Measurements from ENCODE around the gene KRT36.
A peak's percentile ranks its signal among the peaks of the same experiment; 100 is the strongest.

Gene KRT36

DNA sequence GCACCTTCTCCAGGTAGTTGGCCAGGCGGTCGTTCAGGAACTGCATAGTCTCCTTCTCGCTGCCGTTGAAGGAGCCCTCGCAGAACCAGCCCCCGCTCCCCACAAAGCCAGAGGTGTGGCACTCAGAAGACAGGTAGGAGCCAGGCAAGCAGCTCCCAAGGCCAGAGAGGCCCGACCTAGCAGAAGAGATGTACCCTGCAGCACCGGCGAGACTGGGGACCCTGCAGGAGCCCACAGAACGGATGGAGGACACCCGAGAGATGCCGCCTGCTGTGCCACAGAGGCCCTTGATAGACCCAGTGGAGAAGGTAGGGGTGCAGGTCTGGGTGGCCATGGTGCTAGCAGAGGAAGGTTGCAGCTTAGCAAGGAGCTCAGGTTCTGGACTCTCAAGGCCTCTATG is at the start of gene KRT36:
KRT36 (minus strand) TSS at position 380 of the 400 bp plus-strand sequence; CDS start at position 334, 46 bp downstream.
- DNase-seq (ENCODE audit: low read depth), result no peak

DNA sequence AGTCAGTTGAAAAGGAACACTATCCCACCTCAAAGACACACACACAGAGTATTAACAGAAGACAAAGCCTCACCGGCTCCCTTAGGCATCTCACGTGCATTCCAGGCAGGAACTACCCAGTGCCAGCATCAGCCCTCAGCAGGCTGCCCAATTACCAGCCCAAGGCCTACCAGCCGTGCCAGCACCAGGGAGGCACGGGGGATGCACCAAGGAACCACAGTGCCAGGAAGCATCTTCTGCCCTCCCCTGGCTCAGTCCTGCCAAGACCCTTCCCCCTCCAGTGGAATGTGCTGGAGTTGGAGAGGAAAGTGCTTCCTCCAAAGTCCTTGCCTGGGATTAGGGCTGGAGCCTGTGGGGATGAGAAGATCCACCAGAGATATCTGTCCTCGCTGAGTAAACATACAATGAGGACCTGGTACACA is 49.4 kb upstream of the KRT36 start:
- DNase-seq (ENCODE audit: low read depth), result no peak

DNA sequence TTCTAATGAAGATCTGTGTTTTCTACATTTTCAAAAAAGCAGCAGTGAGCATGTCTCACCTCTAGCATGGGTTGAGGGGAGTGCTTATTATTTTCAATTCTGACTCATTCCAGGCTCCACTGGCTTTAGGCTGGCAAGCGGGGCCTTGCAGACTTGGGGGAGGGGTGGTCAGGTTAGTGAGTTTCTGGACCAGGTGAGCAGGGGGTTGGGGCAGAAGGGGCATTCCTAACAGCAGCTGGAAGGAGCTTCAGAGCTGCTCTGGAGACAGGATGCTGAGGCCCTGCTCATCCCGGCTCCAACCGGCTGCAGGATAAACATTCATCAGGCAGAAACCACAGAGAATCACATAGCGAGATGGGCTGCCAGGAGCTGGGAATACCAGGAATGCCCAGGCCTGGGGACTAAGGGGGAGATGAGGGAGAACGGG is 48.9 kb upstream of the KRT36 start:
- DNase-seq (ENCODE audit: low read depth), result no peak

DNA sequence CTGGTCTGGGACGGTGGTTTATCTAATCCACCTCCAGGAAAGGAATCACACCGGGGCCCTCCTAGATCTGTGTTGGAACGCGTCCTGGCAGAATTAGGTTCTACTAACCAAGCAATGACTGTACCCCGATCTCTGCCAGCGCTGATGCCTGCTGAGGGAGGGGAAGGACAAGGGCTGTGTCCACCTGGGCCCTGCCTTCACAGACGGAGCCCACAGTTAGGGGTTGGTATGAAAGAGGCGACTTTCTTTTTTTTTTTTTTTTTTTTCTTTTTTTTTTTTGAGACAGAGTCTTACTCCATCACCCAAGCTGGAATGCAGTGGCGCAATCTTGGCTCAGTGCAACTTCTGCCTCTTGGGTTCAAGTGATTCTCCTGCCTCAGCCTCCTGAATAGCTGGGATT is 48.3 kb upstream of the KRT36 start:
- DNase-seq (ENCODE audit: low read depth), result no peak

DNA sequence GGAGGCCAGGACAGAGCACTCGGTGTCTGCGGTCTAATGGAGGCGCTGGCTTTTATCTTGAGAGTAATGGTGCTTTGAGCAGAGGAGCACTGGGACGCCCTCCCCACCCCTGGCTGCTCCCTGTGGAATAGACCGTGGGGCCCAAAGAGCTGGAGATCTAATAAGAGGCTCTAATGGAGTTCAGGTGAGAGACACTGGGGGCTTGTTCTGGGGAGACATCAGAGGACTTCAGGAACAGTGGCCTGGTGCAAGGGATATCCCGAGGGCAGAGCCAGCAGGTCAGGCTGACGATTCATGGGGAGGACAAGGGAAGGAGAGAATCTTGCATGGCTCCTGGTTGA is 47.9 kb upstream of the KRT36 start:
- DNase-seq (ENCODE audit: low read depth), result no peak

DNA sequence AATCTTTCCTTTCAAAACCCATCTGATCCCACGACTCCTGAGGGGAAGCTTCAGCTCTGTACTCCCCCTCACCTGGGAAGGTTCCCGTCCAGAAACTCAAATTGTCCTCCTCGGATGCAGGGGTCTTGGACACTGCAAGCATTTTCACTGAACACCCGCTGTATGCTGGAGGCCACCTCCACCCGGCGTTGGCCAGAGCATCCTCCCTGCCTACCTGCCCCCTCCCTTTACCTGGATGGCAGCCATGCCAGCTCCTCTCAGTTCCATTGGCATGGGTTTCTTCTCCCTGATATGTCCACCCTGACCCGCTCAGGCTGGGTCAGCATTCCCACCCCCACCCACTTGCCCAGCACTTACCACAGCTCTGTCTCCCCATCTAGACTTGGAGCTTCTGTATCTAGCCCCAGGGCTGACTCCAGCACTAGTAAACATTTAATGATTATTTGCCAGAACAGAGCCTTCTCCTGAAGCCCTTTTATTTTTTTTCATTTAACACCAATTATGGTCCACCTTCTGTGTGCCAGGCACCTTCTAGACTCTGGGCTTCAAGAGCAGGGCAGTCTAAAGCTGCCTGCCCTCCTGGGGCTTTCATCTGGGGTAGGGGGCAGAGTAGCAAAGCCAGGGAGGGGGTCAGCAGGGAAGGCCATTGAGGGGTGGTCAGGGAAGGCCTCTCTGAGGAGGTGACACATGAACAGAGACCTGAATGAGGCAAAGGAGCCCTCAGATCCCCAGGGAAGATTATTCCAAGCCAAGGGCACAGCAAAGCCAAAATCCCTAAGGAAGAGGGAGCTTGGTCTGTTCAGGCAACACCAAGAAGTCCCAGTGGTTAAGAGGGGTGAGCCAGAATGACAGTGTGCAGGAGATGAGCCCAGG is 47.3 kb upstream of the KRT36 start:
- DNase-seq (ENCODE audit: low read depth), result no peak

DNA sequence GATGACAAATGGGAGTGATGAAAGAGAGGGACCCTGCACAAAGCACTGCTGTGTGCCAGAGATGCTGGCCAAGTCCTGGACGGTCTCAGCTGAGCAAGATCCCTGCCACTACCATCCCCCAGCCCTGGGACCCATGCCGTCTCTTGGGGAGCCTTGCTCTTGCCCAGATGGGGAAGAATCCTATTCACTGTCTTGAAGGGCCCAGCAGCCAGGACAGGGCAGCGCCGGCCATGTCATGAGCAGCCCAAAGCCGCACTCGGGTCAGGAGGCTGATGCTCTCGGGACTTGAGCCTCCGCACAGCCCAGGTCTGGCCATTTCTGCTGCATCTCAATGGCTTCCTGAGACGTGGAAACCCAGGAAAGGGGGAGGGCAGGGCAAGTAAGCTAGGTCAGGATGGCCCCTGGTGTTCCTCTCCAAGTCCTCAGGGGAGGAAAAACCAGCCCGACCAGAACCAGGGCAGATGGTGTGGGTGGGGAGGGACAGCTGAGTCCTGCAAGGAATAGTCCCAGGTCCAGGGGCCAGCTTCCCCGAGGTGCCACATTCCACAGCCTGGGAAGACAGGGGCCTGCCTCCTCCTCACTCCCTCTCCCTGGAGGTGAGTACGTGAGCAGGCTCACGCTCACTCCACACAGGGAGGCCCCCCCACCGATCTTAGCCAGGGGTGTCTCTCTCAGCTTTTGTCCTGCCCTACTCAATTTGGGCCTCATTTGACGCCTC is 46.2 kb upstream of the KRT36 start:
- DNase-seq (ENCODE audit: low read depth), result no peak

DNA sequence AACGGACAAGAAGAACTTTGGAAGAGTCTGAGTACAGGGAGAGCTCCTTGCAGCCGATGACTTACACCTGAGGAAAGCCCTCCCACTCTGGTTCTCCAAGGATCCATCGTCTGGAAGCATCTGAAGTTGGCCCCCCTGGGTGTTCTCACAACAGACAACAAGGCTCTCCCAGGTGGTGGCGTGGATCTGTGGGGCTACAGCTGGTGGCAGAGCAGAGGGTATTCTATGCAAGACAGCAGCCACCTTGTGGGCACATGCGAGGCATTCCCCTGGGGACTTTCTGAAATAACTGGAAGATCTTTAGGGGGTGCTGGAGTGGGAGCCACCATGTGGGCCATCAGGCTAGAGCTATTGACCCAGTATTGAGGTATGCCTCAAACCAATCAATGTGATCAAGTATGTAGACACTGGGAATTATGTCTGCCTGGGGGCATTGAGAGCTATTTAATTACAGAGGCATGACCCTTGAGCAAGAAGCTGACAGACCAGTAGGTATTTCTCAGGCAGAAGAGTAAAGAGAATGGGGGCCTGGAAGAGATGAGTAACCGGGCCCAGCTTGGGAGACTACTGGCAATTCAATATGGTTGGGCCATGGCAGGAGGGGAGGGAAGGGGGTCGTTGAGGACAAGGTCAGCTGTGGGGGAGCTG is 45.3 kb upstream of the KRT36 start:
- DNase-seq (ENCODE audit: low read depth), result no peak

DNA sequence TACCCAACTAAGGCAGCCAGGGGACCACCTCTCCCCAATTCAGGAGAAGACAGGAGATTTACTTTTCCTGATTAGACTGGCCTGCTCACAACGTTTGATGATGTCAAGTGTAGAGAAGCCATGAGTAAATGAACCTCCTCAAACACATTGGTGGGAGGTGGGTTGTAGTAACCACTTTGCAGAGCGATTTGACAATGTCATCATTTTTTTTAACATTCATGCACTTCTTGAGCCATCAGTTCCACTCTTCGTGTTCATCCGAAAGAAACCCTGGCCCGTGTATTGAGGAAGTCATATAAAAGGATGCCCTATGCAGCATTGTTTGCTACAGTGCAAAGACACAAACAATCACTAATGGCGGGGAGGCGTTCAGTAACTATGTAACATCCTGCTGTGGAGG is 43.9 kb upstream of the KRT36 start:
- no peak for DNase-seq (ENCODE audit: low read depth)

GRCh38 chr17:41532947-41533570 is 43.3 kb upstream of the KRT36 start:
- no peak for DNase-seq (ENCODE audit: low read depth)

- DNase-seq (ENCODE audit: low read depth), result no peak
Observed at GRCh38 chr17:41531993-41532392, 42.3 kb upstream of the KRT36 start.

- peak; percentile 76 for DNase-seq (ENCODE audit: low read depth)
Observed at GRCh38 chr17:41530062-41531048, 40.6 kb upstream of the KRT36 start.

- DNase-seq (ENCODE audit: low read depth), result no peak
Observed at GRCh38 chr17:41529491-41529915, 39.8 kb upstream of the KRT36 start.

DNA sequence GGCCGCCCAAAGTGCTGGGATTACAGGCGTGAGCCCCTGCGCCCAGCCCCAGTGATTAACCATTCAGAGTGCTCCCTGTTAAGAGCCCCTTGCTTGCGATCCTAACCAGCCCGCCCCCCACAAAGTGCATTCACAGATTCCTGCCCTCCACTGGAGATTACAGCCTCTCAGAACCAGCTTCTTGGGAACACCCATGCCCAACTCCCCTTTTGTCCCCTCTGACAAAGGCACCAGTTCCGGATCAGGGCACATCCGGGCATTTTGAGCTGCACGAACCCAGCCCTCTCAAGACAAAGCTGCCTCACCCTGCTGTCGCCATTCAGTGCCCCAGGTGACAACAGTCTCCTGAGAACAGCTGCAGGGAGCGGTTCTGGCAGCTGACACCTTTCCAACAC is 39.2 kb upstream of the KRT36 start:
- DNase-seq (ENCODE audit: low read depth), result no peak

DNA sequence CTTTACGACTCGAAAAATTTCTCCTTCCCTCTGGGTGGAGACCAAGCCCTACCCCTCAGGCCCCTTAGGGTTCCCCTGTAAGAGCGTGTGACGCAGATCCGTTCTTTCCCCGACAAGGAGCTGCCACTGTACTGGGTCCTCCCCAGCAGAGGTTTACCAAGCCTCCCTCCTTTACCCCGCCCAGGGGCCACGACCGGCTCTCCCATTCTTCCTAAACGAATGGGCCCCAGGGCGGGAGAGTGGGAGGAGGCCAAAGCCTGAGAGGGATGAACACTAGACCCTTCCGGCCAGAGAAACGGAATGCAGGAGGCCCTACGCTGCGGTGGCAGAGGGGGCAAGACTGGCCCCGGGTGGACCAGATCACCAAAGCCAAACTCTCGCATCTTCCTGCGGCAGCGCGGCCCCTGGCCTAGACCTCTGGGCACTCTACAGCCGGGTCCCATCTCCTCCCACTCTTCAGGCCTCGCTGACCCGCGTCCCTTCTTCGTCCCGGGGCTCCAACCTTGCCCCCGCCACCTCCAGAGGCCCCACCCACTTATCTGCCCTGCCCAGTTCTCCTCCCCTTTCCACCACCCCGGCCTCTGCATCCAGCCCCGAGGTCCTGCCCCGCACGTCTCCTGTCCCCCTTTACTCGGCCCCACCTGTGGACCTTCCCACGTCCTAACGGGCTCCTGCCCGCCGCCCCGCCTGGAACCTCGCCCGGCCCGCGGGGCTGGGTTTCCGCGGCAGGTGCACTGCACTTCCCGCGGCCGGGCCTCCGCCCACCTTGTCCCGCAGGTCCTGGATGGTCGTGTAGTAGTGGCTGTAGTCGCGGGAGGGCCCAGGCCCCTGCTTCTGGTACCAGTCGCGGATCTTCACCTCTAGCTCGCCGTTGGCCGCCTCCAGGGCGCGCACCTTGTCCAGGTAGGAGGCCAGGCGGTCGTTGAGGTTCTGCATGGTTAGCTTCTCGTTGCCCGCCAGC is 37.6 kb upstream of the KRT36 start:
- no peak for DNase-seq (ENCODE audit: low read depth)

DNA sequence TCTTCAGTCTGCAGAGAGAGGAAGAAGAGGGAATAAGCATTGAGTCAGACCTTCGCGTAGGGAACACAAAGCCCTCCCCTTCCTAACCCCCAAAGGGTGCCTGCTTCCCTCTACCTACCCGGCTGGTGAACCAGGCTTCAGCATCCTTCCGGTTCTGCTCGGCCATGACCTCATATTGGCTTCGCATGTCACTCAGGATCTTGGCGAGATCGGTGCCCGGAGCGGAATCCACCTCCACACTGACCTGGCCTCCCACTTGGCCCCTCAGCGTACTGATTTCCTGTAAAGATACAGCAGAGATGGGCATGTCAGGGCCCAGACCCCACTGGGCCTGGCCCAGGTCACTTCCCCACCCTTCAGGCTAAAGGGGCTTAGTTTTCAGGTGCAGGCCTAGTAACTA is 34.6 kb upstream of the KRT36 start:
- DNase-seq (ENCODE audit: low read depth), result no peak

DNA sequence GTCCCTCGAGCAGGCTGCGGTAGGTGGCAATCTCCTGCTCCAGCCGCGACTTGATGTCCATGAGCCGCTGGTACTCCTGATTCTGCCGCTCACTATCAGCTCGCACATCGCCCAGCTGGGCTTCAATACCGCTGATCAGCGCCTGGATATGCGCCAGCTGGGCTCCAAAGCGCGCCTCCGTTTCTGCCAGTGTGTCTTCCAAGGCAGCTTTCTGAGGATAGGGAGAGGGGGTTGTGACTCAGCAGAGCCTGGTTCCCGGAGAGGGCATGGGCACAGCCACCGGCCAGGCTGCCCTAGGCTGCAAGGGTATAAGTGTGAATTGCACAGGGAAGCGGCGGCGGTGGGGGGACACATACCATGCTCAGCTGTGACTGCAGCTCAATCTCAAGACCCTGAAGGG is 34.1 kb upstream of the KRT36 start:
- DNase-seq (ENCODE audit: low read depth), result no peak

DNA sequence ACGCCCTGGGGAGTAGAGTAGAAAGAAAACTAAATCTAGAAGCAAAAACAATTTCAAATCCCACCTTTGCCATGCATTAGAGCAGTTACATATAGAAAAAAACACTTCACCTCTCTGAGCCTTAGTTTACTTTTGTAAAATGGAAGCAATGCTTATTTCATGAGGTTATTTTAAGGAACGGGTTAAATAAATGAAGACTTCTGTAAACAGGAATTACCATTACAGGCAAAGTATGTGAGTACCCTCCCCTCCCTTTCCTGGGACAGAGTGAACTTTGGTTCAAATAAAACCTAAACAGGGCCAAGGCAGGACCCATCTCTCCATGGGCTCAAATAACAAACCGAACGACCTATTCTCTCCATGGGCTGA is 33.5 kb upstream of the KRT36 start:
- no peak for DNase-seq (ENCODE audit: low read depth)

- no peak for DNase-seq (ENCODE audit: low read depth)
Observed at GRCh38 chr17:41522301-41523224, 32.9 kb upstream of the KRT36 start.
